HG03520 (cell line): ENCODE measurements around the gene MED12L.

Source experiments
- ATAC-seq: cut with Tn5 transposase; IDR thresholded peaks from one replicate; pipeline ENCODE4 v1.9.1; 2021; ENCODE audit warnings: mild to moderate bottlenecking, moderate library complexity; ENCODE audit not compliant: unreplicated experiment

Gene MED12L

DNA sequence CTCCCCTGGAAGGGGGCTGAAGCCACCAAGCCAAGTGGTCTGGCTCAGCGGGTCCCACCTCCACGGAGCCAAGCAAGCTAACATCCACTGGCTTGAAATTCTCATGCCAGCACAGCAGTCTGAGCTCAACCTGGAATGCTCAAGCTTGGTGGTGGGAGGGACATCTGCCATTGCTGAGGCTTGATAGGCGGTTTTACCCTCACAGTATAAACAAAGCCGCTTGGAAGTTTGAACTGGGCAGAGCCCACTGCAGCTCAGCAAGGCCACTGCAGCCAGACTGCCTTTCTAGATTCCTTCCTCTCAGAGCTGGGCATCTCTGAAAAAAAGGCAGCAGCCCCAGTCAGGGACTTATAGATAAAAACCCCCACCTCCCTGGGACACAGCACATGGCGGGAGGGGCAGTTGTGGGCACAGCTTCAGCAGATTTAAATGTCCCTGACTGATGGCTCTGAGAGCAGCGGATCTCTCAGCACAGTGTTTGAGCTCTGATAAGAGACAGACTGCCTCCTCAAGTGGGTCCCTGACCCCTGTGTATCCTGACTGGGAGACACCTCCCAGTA lies 398.6 kb downstream of the MED12L start:
- ATAC-seq: no peak
